Keratinocyte (primary cell): ENCODE data around the gene SYNDIG1. TPM values are rescaled to one million over a fixed set of nuclear protein-coding genes. Genes with fewer than 3 reads are reported as not detected.

Experiments used
- DNase-seq: peaks from one replicate; pipeline ENCODE4 v3.0.0-alpha.2; 2011; ENCODE audit warnings: low read depth, missing footprints, low spot score
- FAIRE-seq: peaks from 2 replicates; lab custom pipeline; 2011; peaks lifted over from hg19 to GRCh38; lab: Jason Lieb, UNC
- H2AFZ ChIP-seq: 2 replicates; pipeline ENCODE4 v1.6.0; 2012; ENCODE audit warnings: low read length, control low read depth, inconsistent platforms; ENCODE audit not compliant: control insufficient read depth
- H3K27ac ChIP-seq: 2 replicates; pipeline ENCODE4 v1.5.1; 2011; ENCODE audit warnings: low read length; ENCODE audit not compliant: control insufficient read depth, insufficient read depth
- H3K27me3 ChIP-seq: 3 replicates; pipeline ENCODE4 v1.6.0; 2011; ENCODE audit warnings: low read length; ENCODE audit not compliant: control insufficient read depth, insufficient read depth; ENCODE audit errors: extremely low read depth
- H3K36me3 ChIP-seq, 2 experiments: 2 replicates in 1 of 2; 3 replicates in 1 of 2; pipeline ENCODE4 v1.5.1; 2011; ENCODE audit warnings: low read length in 2 of 2, mild to moderate bottlenecking in 1 of 2; ENCODE audit not compliant: control insufficient read depth in 2 of 2, insufficient read depth in 2 of 2; ENCODE audit errors: extremely low read depth in 1 of 2
- H3K4me1 ChIP-seq: 3 replicates; pipeline ENCODE4 v1.5.1; 2011; ENCODE audit warnings: low read length; ENCODE audit not compliant: control insufficient read depth, insufficient read depth; ENCODE audit errors: extremely low read depth
- H3K4me2 ChIP-seq: 3 replicates; pipeline ENCODE4 v1.6.0; 2011; ENCODE audit warnings: low read depth, low read length; ENCODE audit not compliant: control insufficient read depth, insufficient read depth; ENCODE audit errors: extremely low read depth
- H3K4me3 ChIP-seq, 3 experiments: fragments of 200-600 bp in 1 of 3; sonication (generic) in 1 of 3; 2 replicates in 2 of 3; 3 replicates in 1 of 3; pipeline ENCODE4 v1.5.1; 2011 to 2016; ENCODE audit warnings: low read length in 3 of 3, mild to moderate bottlenecking in 3 of 3, control low read depth in 2 of 3, inconsistent platforms in 1 of 3, low read depth in 1 of 3, mixed read lengths in 1 of 3, mixed run types in 1 of 3, moderate library complexity in 1 of 3; ENCODE audit not compliant: control insufficient read depth in 2 of 3, insufficient read depth in 2 of 3; ENCODE audit errors: extremely low read depth in 1 of 3
- H3K79me2 ChIP-seq: 2 replicates; pipeline ENCODE4 v1.6.0; 2012; ENCODE audit warnings: low read length; ENCODE audit not compliant: control insufficient read depth, insufficient read depth
- H3K9ac ChIP-seq: 3 replicates; pipeline ENCODE4 v1.6.0; 2011; ENCODE audit warnings: low read length; ENCODE audit not compliant: control insufficient read depth, insufficient read depth; ENCODE audit errors: extremely low read depth
- H3K9me1 ChIP-seq: 3 replicates; pipeline ENCODE4 v1.6.0; 2011; ENCODE audit warnings: low read length; ENCODE audit not compliant: control insufficient read depth, insufficient read depth; ENCODE audit errors: extremely low read depth
- H3K9me3 ChIP-seq: 2 replicates; pipeline ENCODE4 v1.5.1; 2012; ENCODE audit warnings: low read depth, low read length; ENCODE audit not compliant: control insufficient read depth
- H4K20me1 ChIP-seq: 3 replicates; pipeline ENCODE4 v1.6.0; 2011; ENCODE audit warnings: low read length; ENCODE audit not compliant: control insufficient read depth, insufficient read depth; ENCODE audit errors: extremely low read depth
- EZH2 ChIP-seq: IDR thresholded peaks from one replicate; pipeline ENCODE4 v1.6.1; 2012; ENCODE audit warnings: inconsistent platforms, mild to moderate bottlenecking, low read length, moderate library complexity
- dilution Hi-C: fragments of 300-500 bp; cut with MboI; formaldehyde crosslinking; loops from one replicate; pipeline ENCODE4 v1.7.0; 2020; ENCODE audit warnings: low sequenced_read_pairs; ENCODE audit not compliant: extremely low pct_ligation_motif_present
- polyA plus RNA-seq, 5 experiments: library from polyadenylated mRNA; depleted of rRNA in 3 of 5; stranded (reverse) in 3 of 5; stranded (forward) in 1 of 5; unstranded in 1 of 5; fragments of >200 nt; gene quantifications; 1 replicate in 1 of 5; 2 replicates in 3 of 5; 3 replicates in 1 of 5; pipeline versions ENCODE4 v1.2.1 to v1.2.3, GENCODE V29; 2011 to 2012; ENCODE audit warnings: missing spikeins in 2 of 5, low read depth in 1 of 5, low replicate concordance in 1 of 5
- TF ChIP-seq, protein P1 (sequence below), 3 experiments: IDR thresholded peaks in 1 of 3; conservative IDR thresholded peaks in 1 of 3; optimal IDR thresholded peaks in 1 of 3; 2 replicates in 2 of 3; 3 replicates in 1 of 3; pipeline versions ENCODE3 to v1.5.1; 2011; ENCODE audit warnings: low read length in 3 of 3, mild to moderate bottlenecking in 3 of 3, moderate library complexity in 2 of 3, control low read depth in 1 of 3, inconsistent platforms in 1 of 3; ENCODE audit not compliant: insufficient read depth in 2 of 3; ENCODE audit errors: extremely low read depth in 1 of 3

Gene SYNDIG1
- polyA plus RNA-seq, 1 donor (not counting 4 experiments of a cell fraction or from before 2014, with no cell fraction given) = 0.38 TPM

DNA sequence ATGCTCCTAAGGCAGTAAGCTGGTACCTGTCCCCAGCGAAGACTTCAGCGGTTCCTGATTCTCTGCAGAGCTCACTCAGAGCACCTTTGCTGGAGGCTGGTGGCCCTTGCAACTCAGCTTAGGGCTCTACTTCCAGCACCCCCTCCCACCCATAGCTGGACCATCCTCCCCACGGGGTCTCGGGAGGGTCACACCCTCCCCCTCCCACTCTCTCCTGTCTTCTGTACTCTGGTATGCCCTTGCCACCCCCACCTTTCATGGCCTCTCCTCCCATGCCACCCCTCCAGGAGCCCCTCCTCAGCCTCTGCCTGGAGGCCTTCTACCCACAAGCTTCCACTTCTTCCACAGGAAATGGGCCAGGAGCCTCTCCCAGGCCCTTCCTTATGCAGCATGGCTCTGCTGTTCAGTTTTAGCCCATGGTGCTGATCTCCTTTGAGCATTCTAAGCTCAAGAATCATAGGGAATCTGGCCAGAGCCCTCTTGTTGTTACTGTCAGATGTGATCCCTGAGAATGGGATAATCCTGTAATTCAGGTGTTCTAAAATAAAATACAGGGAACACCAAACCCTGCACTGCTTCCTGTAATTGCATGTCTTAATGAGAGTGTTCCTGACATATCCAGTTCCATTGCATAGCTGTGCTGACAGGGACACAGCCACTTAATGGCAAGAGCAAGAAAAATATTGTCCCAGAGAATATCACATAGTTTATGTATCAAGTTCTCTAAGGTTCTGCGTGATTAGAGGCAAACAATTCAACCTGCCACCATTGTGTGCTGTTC, 142.1 kb downstream of the SYNDIG1 start:
- Histone ChIP-seq H3K27me3 (no peaks in the 10 kb centered on the region), H3K9ac (no peak overlapping the region), H3K4me3 (no peak overlapping the region), H3K36me3 (no peaks in the 10 kb centered on the region), H3K4me2 (no peak overlapping the region), H3K27ac (no peak overlapping the region), H3K9me3 (no peaks in the 10 kb centered on the region), H3K4me1 (peaks cover 2% of the 10 kb centered on the region), H2AFZ (no peak overlapping the region), H4K20me1 (no peaks in the 10 kb centered on the region), H3K9me1 (no peaks in the 10 kb centered on the region), H3K79me2 (no peaks in the 10 kb centered on the region)
- TF ChIP-seq EZH2 = no peak
- TF ChIP-seq, protein P1, sequence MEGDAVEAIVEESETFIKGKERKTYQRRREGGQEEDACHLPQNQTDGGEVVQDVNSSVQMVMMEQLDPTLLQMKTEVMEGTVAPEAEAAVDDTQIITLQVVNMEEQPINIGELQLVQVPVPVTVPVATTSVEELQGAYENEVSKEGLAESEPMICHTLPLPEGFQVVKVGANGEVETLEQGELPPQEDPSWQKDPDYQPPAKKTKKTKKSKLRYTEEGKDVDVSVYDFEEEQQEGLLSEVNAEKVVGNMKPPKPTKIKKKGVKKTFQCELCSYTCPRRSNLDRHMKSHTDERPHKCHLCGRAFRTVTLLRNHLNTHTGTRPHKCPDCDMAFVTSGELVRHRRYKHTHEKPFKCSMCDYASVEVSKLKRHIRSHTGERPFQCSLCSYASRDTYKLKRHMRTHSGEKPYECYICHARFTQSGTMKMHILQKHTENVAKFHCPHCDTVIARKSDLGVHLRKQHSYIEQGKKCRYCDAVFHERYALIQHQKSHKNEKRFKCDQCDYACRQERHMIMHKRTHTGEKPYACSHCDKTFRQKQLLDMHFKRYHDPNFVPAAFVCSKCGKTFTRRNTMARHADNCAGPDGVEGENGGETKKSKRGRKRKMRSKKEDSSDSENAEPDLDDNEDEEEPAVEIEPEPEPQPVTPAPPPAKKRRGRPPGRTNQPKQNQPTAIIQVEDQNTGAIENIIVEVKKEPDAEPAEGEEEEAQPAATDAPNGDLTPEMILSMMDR (optimal IDR thresholded peaks at IDR 0.05 in 1 of 3, IDR thresholded peaks at IDR 0.05 in 1 of 3, conservative IDR thresholded peaks at IDR 0.05 in 1 of 3; ENCODE audit: extremely low read depth in 1 of 3, insufficient read depth in 2 of 3, low read length in 3 of 3) = no peak
- DNase-seq = no peak
- FAIRE-seq = no peak
- dilution Hi-C loops = loop anchor here (5.0 kb wide), 1 partner anchor 36 kb away; no protein-coding TSS in a partner anchor

DNA sequence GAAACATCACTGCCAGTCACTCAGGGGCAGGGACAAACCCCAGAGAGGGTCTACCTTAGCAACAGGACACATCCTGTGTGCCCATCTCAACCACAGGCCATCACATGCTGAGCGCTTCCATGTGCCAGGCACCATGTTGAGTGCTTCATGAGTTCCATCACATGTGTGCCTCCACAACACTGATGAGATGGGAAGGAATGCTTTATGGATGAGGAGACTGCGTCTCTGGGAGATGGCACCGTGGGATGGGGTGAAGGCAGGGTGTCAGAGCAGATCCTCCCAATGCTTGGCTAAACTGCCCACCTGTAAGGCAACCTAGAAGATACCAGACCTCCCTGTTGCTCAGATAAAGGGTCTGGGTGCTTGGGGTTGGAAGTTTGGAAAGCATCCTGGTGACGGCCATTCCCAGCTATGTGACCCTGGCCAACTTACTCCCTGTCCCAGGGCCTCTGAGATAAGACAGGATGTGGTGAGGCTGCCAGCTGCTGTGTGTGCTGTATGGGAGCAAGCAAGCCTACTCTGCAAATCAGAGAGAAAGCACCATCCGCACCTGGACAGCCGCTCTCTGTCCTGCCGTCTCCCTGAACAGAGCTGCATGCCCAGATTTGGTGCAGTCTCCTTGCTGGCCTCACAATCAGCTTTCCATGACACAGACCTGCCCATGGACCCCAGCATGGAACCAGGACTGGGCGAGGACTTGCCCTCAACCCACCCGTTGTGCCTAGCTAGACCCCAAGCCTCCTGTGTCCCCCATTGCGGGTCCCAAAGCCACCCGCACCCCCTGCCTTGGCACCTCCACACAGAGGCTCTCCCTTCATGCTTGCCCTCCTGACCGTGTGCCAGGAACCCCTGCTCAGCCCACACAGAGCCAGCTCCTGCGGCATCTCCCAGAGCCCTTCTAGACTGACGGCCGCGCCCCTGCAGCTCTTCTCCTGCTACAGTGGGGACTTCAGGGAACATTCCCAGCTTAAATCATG, 143.7 kb downstream of the SYNDIG1 start:
- Histone ChIP-seq H3K4me2 (no peak overlapping the region), H3K79me2 (no peaks in the 10 kb centered on the region), H4K20me1 (no peaks in the 10 kb centered on the region), H3K9me3 (no peaks in the 10 kb centered on the region), H3K27me3 (no peaks in the 10 kb centered on the region), H3K27ac (no peak overlapping the region), H3K9ac (no peak overlapping the region), H3K9me1 (no peaks in the 10 kb centered on the region), H3K4me1 (peaks cover 2% of the 10 kb centered on the region), H3K36me3 (no peaks in the 10 kb centered on the region), H3K4me3 (no peak overlapping the region), H2AFZ (no peak overlapping the region)
- DNase-seq (no peak), FAIRE-seq (no peak)
- TF ChIP-seq EZH2 = no peak
- TF ChIP-seq, protein P1 (optimal IDR thresholded peaks at IDR 0.05 in 1 of 3, IDR thresholded peaks at IDR 0.05 in 1 of 3, conservative IDR thresholded peaks at IDR 0.05 in 1 of 3; ENCODE audit: extremely low read depth in 1 of 3, insufficient read depth in 2 of 3, low read length in 3 of 3) = no peak
- dilution Hi-C loops = loop anchor here (5.0 kb wide), 1 partner anchor 34 kb away; no protein-coding TSS in a partner anchor
